Occipital lobe (tissue), 2 donors: Measurements from ENCODE around the gene FHOD3. TPM values are rescaled to one million over a fixed set of nuclear protein-coding genes. Genes with fewer than 3 reads are reported as not detected.

ENCODE experiments used
- DNase-seq: peaks from one replicate; lab custom pipeline; 2025; lab: John Stamatoyannopoulos, UW
- total RNA-seq: library from RNA; depleted of rRNA; stranded (reverse); fragments of >200 nt; gene quantifications from one replicate; pipeline ENCODE4 v1.2.3, GENCODE V29; 2014

Gene FHOD3
- total RNA-seq, 1 donor from 2014 or later: 51.2 TPM

- no peak for DNase-seq
These were observed 1.6 kb upstream of the FHOD3 start for GRCh38 chr18:36295880-36296301.

GRCh38 chr18:36296650-36297416 lies 680 bp upstream of the FHOD3 start:
- peak; percentile 79 for DNase-seq

- DNase-seq: peak; percentile 35
These were observed 721 bp downstream of the FHOD3 start for GRCh38 chr18:36298126-36298741.

- no peak for DNase-seq
These were observed 1.5 kb downstream of the FHOD3 start for GRCh38 chr18:36299015-36299414.

- no peak for DNase-seq
These were observed 2.7 kb downstream of the FHOD3 start for GRCh38 chr18:36300211-36300610.

- no peak for DNase-seq
These were observed 4.4 kb downstream of the FHOD3 start for GRCh38 chr18:36301884-36302283.

GRCh38 chr18:36302676-36303075 lies 5.2 kb downstream of the FHOD3 start:
- no peak for DNase-seq

GRCh38 chr18:36303211-36303844 lies 5.8 kb downstream of the FHOD3 start:
- DNase-seq: no peak

- no peak for DNase-seq
These were observed 7.2 kb downstream of the FHOD3 start for GRCh38 chr18:36304723-36305122.

GRCh38 chr18:36305375-36305774 lies 7.9 kb downstream of the FHOD3 start:
- DNase-seq: no peak

GRCh38 chr18:36307513-36307912 lies 10.0 kb downstream of the FHOD3 start:
- DNase-seq: no peak

- DNase-seq: no peak
These were observed 11.4 kb downstream of the FHOD3 start for GRCh38 chr18:36308711-36309435.

GRCh38 chr18:36309436-36310391 lies 12.2 kb downstream of the FHOD3 start:
- DNase-seq: no peak

GRCh38 chr18:36311026-36311570 lies 13.6 kb downstream of the FHOD3 start:
- DNase-seq: no peak

- DNase-seq: no peak
These were observed 15.4 kb downstream of the FHOD3 start for GRCh38 chr18:36312806-36313395.

- DNase-seq: no peak
These were observed 16.6 kb downstream of the FHOD3 start for GRCh38 chr18:36314098-36314497.

GRCh38 chr18:36314754-36315153 lies 17.2 kb downstream of the FHOD3 start:
- no peak for DNase-seq

- no peak for DNase-seq
These were observed 18.2 kb downstream of the FHOD3 start for GRCh38 chr18:36315736-36316135.

GRCh38 chr18:36316246-36316645 lies 18.7 kb downstream of the FHOD3 start:
- no peak for DNase-seq
